Thyroid gland (tissue), 4 donors: ENCODE data around the gene PLEKHD1. TPM values are rescaled to one million over a fixed set of nuclear protein-coding genes. Genes with fewer than 3 reads are reported as not detected.
A peak's percentile ranks its signal among the peaks of the same experiment; 100 is the strongest.

Experiments used
- DNase-seq, 2 donors: peaks; one replicate each; pipeline ENCODE4 v3.0.0-alpha.2; 2019
- H3K27ac ChIP-seq, 3 donors: fragments of 200-600 bp; sonication (generic); 1 replicate in 2 of 3; 2 replicates in 1 of 3; pipeline ENCODE4 v1.5.1; 2016 to 2019; ENCODE audit warnings: mild to moderate bottlenecking in 1 of 3, moderate library complexity in 1 of 3
- H3K27me3 ChIP-seq: fragments of 200-600 bp; sonication (generic); one replicate; pipeline ENCODE4 v1.5.1; 2019
- H3K36me3 ChIP-seq, 2 donors: fragments of 200-600 bp; sonication (generic); one replicate each; pipeline ENCODE4 v1.5.1; 2016 to 2019
- H3K4me1 ChIP-seq, 2 donors: fragments of 200-600 bp; sonication (generic); one replicate each; pipeline ENCODE4 v1.5.1; 2017 to 2019
- H3K4me3 ChIP-seq, 3 donors: fragments of 200-600 bp; sonication (generic); replicated peaks in 1 of 3; 1 replicate in 2 of 3; 2 replicates in 1 of 3; pipeline ENCODE4 v1.5.1; 2016; ENCODE audit warnings: mild to moderate bottlenecking in 1 of 3
- H3K9me3 ChIP-seq: fragments of 200-600 bp; sonication (generic); one replicate; pipeline ENCODE4 v1.5.1; 2017
- POLR2A ChIP-seq, 2 donors: fragments of 450-650 bp; IDR thresholded peaks; one replicate each; pipeline ENCODE4 v1.6.1; 2017; ENCODE audit warnings: antibody characterized with exemption in 2 of 2, mild to moderate bottlenecking in 2 of 2, moderate library complexity in 1 of 2
- WGBS, 2 donors: methylation state at CpG; one replicate each; pipeline ENCODE4 v1.1.5; 2017; 5-methylcytosine and 5-hydroxymethylcytosine counted together
- intact Hi-C: fragments of 100-400 bp; cut with DNase I; formaldehyde crosslinking; loops from one replicate; pipeline ENCODE4 v1.15.1; 2023
- total RNA-seq, 4 donors: library from RNA; depleted of rRNA; stranded (reverse); fragments of >200 nt; gene quantifications; one replicate each; pipeline ENCODE4 v1.2.3, GENCODE V29; 2016
- TF ChIP-seq, protein P1 (sequence below), 6 experiments: fragments of 200-600 bp in 3 of 6; fragments of 450-650 bp in 3 of 6; sonication (generic) in 3 of 6; IDR thresholded peaks; one replicate each; pipeline ENCODE4 v1.5.1; 2016 to 2019; ENCODE audit warnings: antibody characterized with exemption in 6 of 6, mild to moderate bottlenecking in 2 of 6, inconsistent platforms in 1 of 6, moderate library complexity in 1 of 6

The PLEKHD1 gene
- total RNA-seq, 4 donors from 2014 or later: 0.40 to 7.6 (median 2.7) TPM

DNA sequence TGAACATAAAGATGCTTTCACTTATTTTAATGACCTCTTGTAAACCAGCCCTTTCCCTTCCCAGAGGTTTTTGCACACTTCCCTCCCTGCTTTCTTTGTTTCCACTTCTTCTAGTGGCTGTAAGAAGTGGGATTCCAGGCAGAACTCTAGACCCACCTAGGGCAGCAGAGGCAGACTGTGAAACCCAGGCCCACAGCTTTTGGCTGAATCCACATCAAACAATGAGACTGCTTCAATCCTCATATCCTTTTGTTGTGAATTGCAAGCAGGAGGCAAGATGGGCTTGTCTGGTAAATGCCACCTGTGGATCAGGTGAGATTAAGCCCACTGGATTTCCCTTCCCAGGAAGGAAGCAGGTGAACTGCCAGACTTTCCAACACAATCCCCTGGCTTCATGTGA lies 77.4 kb downstream of the PLEKHD1 start:
- Histone ChIP-seq H3K4me1 (no peaks in the 10 kb centered on the region), H3K4me3 (no peak overlapping the region), H3K27ac (no peak overlapping the region), H3K9me3 (no peaks in the 10 kb centered on the region), H3K36me3 (no peaks in the 10 kb centered on the region), H3K27me3 (no peaks in the 10 kb centered on the region)
- no peak for DNase-seq
- intact Hi-C loops: no loop called here
- TF ChIP-seq, protein P1, sequence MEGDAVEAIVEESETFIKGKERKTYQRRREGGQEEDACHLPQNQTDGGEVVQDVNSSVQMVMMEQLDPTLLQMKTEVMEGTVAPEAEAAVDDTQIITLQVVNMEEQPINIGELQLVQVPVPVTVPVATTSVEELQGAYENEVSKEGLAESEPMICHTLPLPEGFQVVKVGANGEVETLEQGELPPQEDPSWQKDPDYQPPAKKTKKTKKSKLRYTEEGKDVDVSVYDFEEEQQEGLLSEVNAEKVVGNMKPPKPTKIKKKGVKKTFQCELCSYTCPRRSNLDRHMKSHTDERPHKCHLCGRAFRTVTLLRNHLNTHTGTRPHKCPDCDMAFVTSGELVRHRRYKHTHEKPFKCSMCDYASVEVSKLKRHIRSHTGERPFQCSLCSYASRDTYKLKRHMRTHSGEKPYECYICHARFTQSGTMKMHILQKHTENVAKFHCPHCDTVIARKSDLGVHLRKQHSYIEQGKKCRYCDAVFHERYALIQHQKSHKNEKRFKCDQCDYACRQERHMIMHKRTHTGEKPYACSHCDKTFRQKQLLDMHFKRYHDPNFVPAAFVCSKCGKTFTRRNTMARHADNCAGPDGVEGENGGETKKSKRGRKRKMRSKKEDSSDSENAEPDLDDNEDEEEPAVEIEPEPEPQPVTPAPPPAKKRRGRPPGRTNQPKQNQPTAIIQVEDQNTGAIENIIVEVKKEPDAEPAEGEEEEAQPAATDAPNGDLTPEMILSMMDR (IDR thresholded peaks at IDR 0.05): no peak
- no peak for TF ChIP-seq POLR2A (IDR thresholded peaks at IDR 0.05)

DNA sequence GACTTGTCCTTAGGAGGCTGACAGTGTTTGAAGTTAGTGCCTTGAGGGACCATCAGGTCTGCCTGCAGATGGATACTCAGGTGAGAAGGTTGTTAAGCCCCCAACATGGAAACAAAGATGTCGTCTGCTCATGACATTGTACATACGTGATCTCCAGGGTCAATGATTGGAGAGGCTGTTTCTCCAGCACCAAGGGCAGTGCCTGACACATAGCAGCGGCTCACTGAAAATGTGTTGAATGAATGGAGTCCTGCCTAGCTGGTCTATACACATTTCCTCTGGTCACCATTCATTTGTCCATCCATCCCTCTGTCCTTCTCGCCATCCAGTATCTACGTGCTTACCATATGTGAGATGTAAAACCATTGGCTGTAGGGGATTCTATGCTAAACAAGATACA lies 83.0 kb downstream of the PLEKHD1 start:
- Histone ChIP-seq H3K27ac (no peak overlapping the region), H3K4me3 (no peak overlapping the region), H3K27me3 (peaks cover 13% of the 10 kb centered on the region), H3K4me1 (peaks cover 7 to 11% of the 10 kb centered on the region in 2 donors), H3K36me3 (no peaks in the 10 kb centered on the region), H3K9me3 (no peaks in the 10 kb centered on the region)
- DNase-seq: no peak
- intact Hi-C loops: no loop called here
- TF ChIP-seq, protein P1 (IDR thresholded peaks at IDR 0.05): no peak
- no peak for TF ChIP-seq POLR2A (IDR thresholded peaks at IDR 0.05)
- 89 to 93% methylated on average over 5 of the region's 5 CpGs for WGBS, 2 donors

DNA sequence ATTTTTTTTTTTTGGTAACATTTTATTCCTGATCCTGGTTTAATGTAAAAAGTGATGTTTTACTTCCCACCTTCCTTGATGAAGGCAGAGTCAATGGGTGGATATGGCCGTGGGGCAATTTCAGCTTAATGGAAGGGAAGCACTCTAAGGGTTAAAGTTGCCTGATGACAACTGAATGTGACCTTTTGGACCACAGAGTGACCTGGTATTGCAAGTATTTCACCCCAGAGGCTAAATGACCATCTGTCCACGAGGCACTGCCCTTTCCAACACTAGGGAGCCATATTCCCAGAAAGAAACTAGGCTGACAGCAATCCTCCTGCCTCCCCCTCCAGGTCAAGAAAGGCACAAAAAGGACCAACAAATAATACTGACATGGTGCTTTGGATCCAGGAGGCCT lies 85.3 kb downstream of the PLEKHD1 start:
- H3K27me3 ChIP-seq: peaks cover 19% of the 10 kb centered on the region
- no peak overlapping the region for H3K4me3 ChIP-seq
- no peaks in the 10 kb centered on the region for H3K9me3 ChIP-seq
- WGBS, 2 donors: 60 to 78% methylated on average over 2 of the region's 2 CpGs
- no peak overlapping the region for H3K27ac ChIP-seq
- peaks cover 15 to 30% of the 10 kb centered on the region in 2 donors for H3K4me1 ChIP-seq
- H3K36me3 ChIP-seq: no peaks in the 10 kb centered on the region
- no peak for DNase-seq
- no peak for TF ChIP-seq POLR2A (IDR thresholded peaks at IDR 0.05)
- TF ChIP-seq, protein P1 (IDR thresholded peaks at IDR 0.05): no peak
- intact Hi-C loops: no loop called here

DNA sequence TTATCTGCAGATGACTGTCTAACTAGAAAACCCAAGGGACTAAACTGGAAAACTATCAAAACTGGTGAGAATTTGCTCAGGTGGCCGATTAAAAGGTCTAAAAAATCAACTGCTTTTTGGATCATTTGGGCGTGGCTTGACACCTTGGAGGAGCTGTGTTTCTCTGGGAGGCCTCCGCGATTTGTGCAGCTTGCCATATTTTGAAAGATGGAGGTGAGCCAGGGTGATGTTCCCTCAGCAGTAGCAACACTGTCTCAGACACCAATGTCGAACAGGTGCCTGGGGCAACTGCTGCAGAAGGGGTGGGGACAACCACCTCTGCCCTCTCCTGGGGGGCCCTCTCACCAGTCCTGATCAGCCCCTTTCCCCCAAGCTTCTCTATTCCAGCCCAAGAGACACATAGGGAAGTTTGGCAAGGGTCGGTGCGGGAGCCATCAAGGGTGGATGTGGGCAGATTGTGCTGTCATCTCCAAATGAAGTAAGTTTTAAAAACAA lies 86.4 kb downstream of the PLEKHD1 start:
- intact Hi-C loops: no loop called here
- Histone ChIP-seq H3K36me3 (no peaks in the 10 kb centered on the region), H3K9me3 (no peaks in the 10 kb centered on the region), H3K27me3 (peaks cover 19% of the 10 kb centered on the region), H3K4me1 (peaks cover 15 to 30% of the 10 kb centered on the region in 2 donors), H3K4me3 (no peak overlapping the region), H3K27ac (no peak overlapping the region)
- TF ChIP-seq, protein P1 (IDR thresholded peaks at IDR 0.05): no peak
- no peak for TF ChIP-seq POLR2A (IDR thresholded peaks at IDR 0.05)
- DNase-seq: no peak
- 90 to 92% methylated on average over 7 of the region's 7 CpGs for WGBS, 2 donors

DNA sequence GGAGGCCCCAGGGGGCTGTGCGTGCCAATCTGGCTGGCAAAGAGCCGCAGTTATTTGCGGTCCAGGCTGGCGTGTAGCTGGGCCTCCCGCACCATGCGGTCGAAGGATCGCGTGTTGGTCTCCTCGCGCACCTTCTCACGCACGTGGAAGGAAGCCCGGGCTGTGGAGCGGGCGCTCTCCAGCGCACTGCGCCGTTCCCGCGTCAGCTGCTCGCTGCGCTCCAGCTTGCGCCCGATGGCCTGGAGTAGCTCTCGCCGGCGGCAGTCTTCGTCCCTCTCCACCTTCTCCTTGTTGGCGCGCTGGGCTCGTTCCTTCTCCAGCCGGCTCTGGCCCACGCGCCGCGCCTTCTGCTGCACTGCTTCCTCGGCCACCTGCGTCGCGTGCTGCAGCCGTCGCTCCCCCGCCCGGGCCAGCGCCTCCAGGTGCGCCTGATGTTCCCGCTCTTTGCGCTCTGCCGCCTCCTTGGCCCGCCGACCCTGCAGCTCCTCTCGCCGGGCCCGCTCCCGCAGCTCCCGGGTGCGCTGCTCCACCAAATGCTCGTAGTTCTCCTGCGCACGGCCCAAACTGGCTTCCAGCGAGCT lies 87.0 kb downstream of the PLEKHD1 start:
- no peak for DNase-seq
- Histone ChIP-seq H3K4me1 (peaks cover 15 to 30% of the 10 kb centered on the region in 2 donors), H3K9me3 (no peaks in the 10 kb centered on the region), H3K27me3 (peaks cover 19% of the 10 kb centered on the region), H3K36me3 (no peaks in the 10 kb centered on the region), H3K4me3 (peak overlapping the region in 1 of 3 donors; percentile 34), H3K27ac (no peak overlapping the region)
- WGBS, 2 donors: 40 to 52% methylated on average over 4 to 21 of the region's 62 CpGs
- TF ChIP-seq POLR2A (IDR thresholded peaks at IDR 0.05): no peak
- TF ChIP-seq, protein P1 (IDR thresholded peaks at IDR 0.05): no peak
- intact Hi-C loops: no loop called here
